HUES48 (cell line): ENCODE data around the gene SLC35F5.
"Not testable (repeated sequence)": the region's sequence is repeated elsewhere in the genome, so short reads cannot be mapped to it uniquely, and the experiment has no call there.

Experiments
- H3K27ac ChIP-seq: one replicate; pipeline ENCODE4 v1.7.0; 2013; ENCODE audit warnings: low read depth, low read length, inconsistent platforms
- H3K27me3 ChIP-seq: 2 replicates; pipeline ENCODE4 v1.6.1; 2013; ENCODE audit warnings: mild to moderate bottlenecking, low read length; ENCODE audit not compliant: control insufficient read depth, insufficient read depth
- H3K36me3 ChIP-seq: 2 replicates; pipeline ENCODE4 v1.6.1; 2013; ENCODE audit warnings: low read length; ENCODE audit not compliant: control insufficient read depth, insufficient read depth
- H3K4me1 ChIP-seq: 2 replicates; pipeline ENCODE4 v1.6.1; 2013; ENCODE audit warnings: mild to moderate bottlenecking, low read length; ENCODE audit not compliant: control insufficient read depth, insufficient read depth
- H3K4me3 ChIP-seq: 2 replicates; pipeline ENCODE4 v1.5.1; 2013; ENCODE audit warnings: mild to moderate bottlenecking, low read depth, low read length
- H3K9ac ChIP-seq: 2 replicates; pipeline ENCODE4 v1.6.1; 2013; ENCODE audit warnings: mild to moderate bottlenecking, low read depth, low read length, moderate library complexity
- H3K9me3 ChIP-seq: 2 replicates; pipeline ENCODE4 v1.6.1; 2013; ENCODE audit warnings: low read length; ENCODE audit not compliant: control insufficient read depth, insufficient read depth

SLC35F5 gene

DNA sequence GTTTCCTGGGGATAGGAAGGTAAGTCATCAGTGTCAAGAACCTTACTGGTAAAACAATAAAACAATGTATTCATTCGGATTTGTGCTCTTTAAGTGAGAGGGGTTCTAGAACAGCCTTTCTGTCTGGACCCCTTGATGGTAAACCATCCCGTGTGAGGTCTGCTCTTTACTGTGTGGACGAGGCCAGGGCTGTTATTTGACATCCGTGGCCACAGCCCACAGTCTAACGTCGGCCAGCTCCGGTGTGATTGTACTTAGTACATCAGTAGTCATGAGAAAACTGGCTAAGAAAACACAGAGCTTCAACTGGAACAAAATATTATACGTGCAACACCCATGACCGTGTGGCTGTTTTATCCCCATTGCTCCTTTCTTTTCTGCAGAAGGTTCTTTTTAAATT lies 62.0 kb downstream of the SLC35F5 start:
- H3K36me3 ChIP-seq, result no peaks in the 10 kb centered on the region
- H3K9me3 ChIP-seq, result peaks cover 3% of the 10 kb centered on the region; the same call in 1 of the 2 replicates
- H3K9ac ChIP-seq, result no peak overlapping the region
- no peaks in the 10 kb centered on the region for H3K4me1 ChIP-seq
- no peak overlapping the region for H3K4me3 ChIP-seq
- no peaks in the 10 kb centered on the region for H3K27me3 ChIP-seq
- H3K27ac ChIP-seq, result no peak overlapping the region

DNA sequence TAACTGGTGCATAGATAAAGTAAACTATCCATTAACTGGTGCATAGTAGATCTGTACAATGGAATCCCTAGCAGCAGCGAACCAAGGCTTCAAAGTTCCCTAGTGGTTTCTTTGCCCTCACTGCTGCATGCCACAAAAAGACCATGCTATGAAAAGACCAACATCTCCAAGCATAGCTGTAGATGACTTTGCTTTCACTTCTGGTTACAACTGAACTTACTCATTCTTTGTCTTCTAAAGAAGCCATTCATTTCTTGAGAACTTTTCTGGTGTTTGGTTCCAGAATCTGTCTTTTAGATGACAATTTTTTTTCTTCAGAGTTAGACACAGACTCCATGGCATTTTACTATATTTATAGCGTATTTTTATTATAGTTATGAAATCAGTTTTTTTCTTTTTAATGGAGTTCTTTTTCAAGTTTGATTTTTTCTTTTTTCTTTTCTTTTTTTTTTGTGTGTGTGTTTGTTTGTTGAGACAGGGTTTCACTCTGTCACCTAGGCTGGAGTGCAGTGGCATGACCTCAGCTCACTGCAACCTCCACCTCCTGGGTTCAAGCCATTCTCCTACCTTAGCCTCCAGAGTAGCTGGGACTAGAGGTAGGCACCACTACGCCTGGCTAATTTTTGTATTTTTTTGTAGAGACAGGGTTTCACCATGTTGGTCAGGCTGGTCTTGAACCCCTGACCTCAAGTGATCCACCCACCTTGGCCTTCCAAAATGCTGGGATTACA lies 63.6 kb downstream of the SLC35F5 start:
- Histone ChIP-seq H3K9me3 (peaks cover 1% of the 10 kb centered on the region; the same call in 1 of the 2 replicates), H3K9ac (no peak overlapping the region), H3K27ac (no peak overlapping the region), H3K4me1 (no peaks in the 10 kb centered on the region), H3K36me3 (no peaks in the 10 kb centered on the region), H3K4me3 (no peak overlapping the region), H3K27me3 (no peaks in the 10 kb centered on the region)

DNA sequence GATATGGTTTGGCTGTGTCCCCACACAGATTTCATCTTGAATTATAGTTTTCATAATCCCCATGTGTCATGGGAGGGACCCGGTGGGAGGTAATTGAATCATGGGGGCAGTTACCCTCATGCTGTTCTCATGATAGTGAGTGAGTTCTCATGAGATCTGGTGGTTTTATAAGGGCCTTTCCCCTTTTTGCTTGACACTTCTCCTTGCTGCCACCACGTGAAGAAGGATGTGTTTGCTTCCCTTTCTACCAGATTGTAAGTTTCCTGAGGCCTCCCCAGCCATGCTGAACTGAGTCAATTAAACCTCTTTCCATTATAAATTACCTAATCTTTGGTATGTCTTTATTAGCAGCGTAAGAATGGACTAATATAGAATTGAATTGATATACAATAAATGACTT lies 65.6 kb downstream of the SLC35F5 start:
- not testable (repeated sequence) for H3K4me1 ChIP-seq, H3K4me3 ChIP-seq, H3K36me3 ChIP-seq, H3K9ac ChIP-seq, H3K27ac ChIP-seq, H3K9me3 ChIP-seq, H3K27me3 ChIP-seq

DNA sequence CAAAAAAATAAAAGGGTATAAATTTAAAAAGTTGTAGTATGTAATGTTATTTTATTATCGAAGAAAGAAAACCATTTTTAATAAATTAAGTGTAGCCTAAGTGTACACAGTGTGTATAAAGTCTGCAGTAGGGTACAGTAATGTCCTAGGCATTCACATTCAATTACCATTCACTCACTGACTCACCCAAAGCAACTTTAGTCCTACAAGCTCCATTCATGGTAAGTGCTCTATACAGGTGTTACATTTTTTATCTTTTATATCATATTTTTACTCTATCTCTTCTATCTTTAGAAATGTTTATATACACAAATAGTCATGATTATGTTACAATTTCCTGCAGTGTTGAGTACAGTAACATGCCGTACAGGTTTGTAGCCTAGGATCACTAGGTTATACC lies 69.9 kb downstream of the SLC35F5 start:
- Histone ChIP-seq H3K9ac (no peak overlapping the region), H3K9me3 (no peaks in the 10 kb centered on the region), H3K27ac (no peak overlapping the region), H3K36me3 (no peaks in the 10 kb centered on the region), H3K4me3 (no peak overlapping the region), H3K27me3 (no peaks in the 10 kb centered on the region), H3K4me1 (no peaks in the 10 kb centered on the region)

DNA sequence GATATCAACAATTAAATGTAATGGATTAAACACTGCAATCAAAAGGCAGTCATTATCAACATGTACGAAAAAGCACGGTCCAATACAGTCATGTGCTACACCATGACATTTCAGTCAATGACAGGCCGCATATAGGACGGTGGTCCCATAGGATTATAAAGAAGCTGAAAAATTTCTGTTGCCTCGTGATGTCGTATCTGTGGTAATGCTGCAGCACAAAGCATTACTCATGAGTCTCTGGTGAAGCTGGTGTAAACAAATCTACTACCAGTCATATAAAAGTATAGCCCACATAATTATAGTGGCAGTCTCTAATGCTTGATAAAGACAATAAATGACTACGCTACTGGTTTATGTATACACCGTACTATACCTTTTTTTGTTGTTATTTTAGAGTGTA lies 71.0 kb downstream of the SLC35F5 start:
- Histone ChIP-seq H3K27ac (no peak overlapping the region), H3K4me1 (no peaks in the 10 kb centered on the region), H3K9me3 (no peaks in the 10 kb centered on the region), H3K9ac (no peak overlapping the region), H3K4me3 (no peak overlapping the region), H3K27me3 (no peaks in the 10 kb centered on the region), H3K36me3 (no peaks in the 10 kb centered on the region)

DNA sequence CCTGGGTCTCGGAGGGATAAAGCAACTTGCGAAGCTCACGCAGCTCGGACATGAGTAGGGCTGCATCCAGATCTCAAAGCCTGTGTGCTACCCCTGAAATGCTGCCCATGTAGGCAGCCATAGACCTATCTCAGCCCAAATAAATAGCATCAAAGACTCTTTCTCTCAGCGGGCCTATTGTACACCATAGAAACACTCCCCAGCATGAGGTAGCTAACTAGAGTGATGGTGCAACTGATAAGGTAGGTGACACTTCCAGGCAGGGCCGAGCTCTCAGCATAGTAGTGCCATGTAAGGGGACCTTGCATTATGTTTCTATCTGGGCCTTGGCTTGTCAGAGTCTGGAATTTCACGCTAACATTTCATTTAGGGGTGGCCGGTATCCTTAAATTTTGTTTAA lies 77.0 kb downstream of the SLC35F5 start:
- no peaks in the 10 kb centered on the region for H3K4me1 ChIP-seq
- no peak overlapping the region for H3K27ac ChIP-seq
- H3K9me3 ChIP-seq, result no peaks in the 10 kb centered on the region
- H3K4me3 ChIP-seq, result no peak overlapping the region
- no peak overlapping the region for H3K9ac ChIP-seq
- no peaks in the 10 kb centered on the region for H3K36me3 ChIP-seq
- peaks cover 3% of the 10 kb centered on the region; the same call in 1 of the 2 replicates for H3K27me3 ChIP-seq

DNA sequence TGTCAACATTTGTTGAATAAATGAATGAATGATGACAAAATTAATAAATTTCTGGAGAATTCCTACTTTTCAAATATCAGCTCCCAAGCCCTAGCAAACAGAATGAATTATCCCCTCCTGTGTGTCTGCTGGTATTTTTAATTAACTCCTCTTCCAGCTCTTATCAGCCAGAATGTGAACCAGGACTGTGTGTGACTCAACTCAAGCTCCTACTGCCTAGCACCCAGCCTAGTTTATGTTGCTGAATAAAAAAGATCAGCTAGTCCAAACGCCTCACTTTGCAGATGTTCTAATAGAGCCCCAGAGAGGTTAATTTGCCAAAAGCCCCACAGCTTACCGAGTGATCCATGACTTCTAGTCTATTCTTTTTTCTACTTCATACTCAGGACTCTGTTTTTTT lies 79.1 kb downstream of the SLC35F5 start:
- no peaks in the 10 kb centered on the region for H3K36me3 ChIP-seq
- no peak overlapping the region for H3K4me3 ChIP-seq
- peaks cover 3% of the 10 kb centered on the region; the same call in 1 of the 2 replicates for H3K27me3 ChIP-seq
- no peaks in the 10 kb centered on the region for H3K9me3 ChIP-seq
- peaks cover 10% of the 10 kb centered on the region for H3K4me1 ChIP-seq
- H3K27ac ChIP-seq, result no peak overlapping the region
- no peak overlapping the region for H3K9ac ChIP-seq

DNA sequence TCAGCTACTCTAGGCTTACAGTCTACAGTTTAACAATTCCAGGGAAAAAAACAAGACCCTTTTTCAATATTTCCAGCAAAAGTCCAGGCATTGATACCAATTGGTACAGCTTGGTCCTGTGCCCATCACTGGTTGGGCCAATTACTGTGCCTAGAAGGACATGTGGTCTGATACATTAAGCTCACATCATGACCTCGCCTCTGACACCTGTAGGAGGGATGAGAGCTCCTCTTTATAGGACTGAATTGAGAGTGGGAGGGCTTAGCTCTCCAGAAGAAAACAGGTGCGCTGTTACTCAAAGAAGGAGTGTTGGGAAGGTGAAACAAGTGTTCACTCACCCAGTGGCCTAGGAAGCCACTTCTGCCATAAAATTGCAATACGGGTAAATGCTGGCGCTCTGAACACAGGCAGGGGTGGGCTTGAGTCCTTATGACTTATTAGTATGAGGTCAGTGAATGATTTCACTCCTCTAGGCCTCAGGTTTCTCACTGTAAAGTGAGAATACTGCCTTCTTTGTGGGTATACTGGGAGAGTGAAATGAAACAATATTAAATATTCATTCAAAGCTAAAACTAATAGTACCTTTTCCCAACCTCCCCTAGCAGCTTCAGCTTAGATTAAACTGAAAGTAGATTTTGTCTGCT lies 79.7 kb downstream of the SLC35F5 start:
- Histone ChIP-seq H3K36me3 (no peaks in the 10 kb centered on the region), H3K4me1 (peaks cover 16% of the 10 kb centered on the region), H3K27ac (no peak overlapping the region), H3K9ac (no peak overlapping the region), H3K9me3 (no peaks in the 10 kb centered on the region), H3K27me3 (peaks cover 3% of the 10 kb centered on the region; the same call in 1 of the 2 replicates), H3K4me3 (no peak overlapping the region)

DNA sequence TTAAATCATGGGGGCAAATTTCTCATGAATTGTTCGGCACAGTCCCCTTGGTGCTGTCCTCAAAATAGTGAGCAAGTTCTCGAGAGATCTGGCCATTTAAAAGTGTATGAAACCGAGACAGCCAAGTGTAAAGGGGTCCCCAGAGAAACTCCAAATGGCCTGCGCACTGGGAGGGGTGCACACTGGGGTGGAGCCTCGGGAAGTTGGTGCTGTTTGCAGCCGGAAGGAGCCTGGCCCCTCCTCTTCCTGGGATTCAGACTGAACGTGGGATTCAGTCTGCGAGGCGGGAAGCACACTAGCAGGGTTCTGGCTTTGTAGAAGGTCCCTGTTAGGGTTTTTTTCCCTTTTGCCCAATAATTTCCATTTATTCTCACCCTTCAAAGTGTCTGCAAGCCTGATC lies 80.6 kb downstream of the SLC35F5 start:
- H3K9me3 ChIP-seq, result no peaks in the 10 kb centered on the region
- no peak overlapping the region for H3K4me3 ChIP-seq
- no peaks in the 10 kb centered on the region for H3K36me3 ChIP-seq
- no peak overlapping the region for H3K9ac ChIP-seq
- H3K4me1 ChIP-seq, result peaks cover 17% of the 10 kb centered on the region
- H3K27ac ChIP-seq, result no peak overlapping the region
- H3K27me3 ChIP-seq, result peaks cover 3% of the 10 kb centered on the region; the same call in 1 of the 2 replicates

DNA sequence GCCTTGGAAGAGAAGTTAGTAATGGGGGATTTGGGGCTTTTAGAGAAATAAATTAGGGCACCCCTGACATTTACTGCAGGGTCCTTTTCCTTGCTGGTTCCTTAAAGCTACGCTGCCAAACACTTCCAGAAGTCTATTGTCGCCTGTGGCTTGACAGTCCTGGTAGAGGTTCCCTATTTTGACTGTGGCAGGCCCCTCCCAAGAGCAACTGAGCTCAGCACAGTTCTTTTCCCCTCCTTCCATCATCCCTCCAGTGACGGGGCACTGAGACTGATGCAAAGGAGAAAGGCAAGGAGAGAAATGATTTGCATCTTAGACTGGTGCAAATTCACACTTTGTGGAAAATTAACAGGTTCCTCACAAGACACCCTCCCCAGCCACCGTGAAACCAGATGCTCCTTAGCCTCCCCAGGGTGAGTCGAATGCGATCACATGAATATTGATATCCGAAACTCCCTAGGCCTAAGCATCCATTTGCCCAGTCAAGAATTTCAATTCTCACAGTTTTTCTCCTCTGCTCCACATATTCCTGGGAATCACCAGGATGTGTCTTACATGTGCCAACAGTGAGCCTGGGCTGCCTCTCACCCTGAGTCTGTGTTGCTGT lies 84.0 kb downstream of the SLC35F5 start:
- Histone ChIP-seq H3K4me3 (no peak overlapping the region), H3K4me1 (peaks cover 17% of the 10 kb centered on the region), H3K9ac (no peak overlapping the region), H3K27ac (no peak overlapping the region), H3K9me3 (no peaks in the 10 kb centered on the region), H3K36me3 (no peaks in the 10 kb centered on the region), H3K27me3 (peaks cover 3% of the 10 kb centered on the region; the same call in 1 of the 2 replicates)

DNA sequence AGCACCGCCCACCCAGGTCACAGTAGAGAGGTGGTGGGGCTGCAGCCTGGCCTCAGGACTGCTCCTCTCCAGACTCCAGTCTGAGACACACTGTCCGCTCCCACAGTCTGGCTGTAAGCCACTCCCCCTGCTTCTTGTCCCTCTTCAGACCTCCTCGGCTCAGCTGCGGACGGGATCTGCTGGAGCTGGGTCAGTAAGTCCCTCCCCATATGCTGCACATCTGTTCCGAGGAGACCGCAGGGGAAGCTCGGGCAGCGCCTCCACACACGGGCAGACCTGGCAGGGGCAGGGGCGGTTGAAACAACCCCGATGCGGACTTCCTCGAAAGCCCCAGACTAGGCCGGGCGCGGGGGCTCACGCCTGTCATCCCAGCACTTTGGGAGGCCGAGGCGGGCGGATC lies 87.4 kb downstream of the SLC35F5 start:
- not testable (repeated sequence) for H3K9me3 ChIP-seq, H3K4me3 ChIP-seq, H3K36me3 ChIP-seq, H3K9ac ChIP-seq, H3K27ac ChIP-seq, H3K27me3 ChIP-seq
- H3K4me1 ChIP-seq, result peaks cover 17% of the 10 kb centered on the region
